IMR-90 (cell line): ENCODE results near the gene MTUS2. TPM values are rescaled to one million over a fixed set of nuclear protein-coding genes. Genes with fewer than 3 reads are reported as not detected.

Source experiments
- ATAC-seq: fragments of 200-7000 bp; cut with Tn5 transposase; 2 replicates; pipeline ENCODE4 v1.9.1; 2020; ENCODE audit warnings: low read depth, mild to moderate bottlenecking, moderate library complexity
- BruUV-seq: library from RNA; stranded (reverse); fragments of 400-500 nt; replicated peaks from 2 replicates; lab custom pipeline; 2021; lab: Mats Ljungman, UMichigan
- CTCF ChIA-PET: fragments of 300-600 bp; formaldehyde crosslinking; extraction: SDS; loops from one replicate; lab custom pipeline; 2021; ENCODE audit warnings: antibody characterized with exemption; lab: Yijun Ruan, JAX
- POLR2A ChIA-PET: fragments of 300-600 bp; sonication (Branson Sonifier 250); formaldehyde crosslinking; loops from one replicate; lab custom pipeline; 2022; ENCODE audit warnings: antibody characterized with exemption; ENCODE audit not compliant: unreplicated experiment; lab: Charles Lee
- DNase-seq: peaks from one replicate; pipeline ENCODE4 v3.0.0; 2013
- H2AFZ ChIP-seq: replicated peaks from 2 replicates; pipeline ENCODE3; 2013; ENCODE audit warnings: low read length, mild to moderate bottlenecking; ENCODE audit not compliant: poor library complexity
- H2AK5ac ChIP-seq: 2 replicates; pipeline ENCODE4 v1.6.1; 2013; ENCODE audit warnings: low read depth, low read length, inconsistent platforms
- H2AK9ac ChIP-seq: replicated peaks from 2 replicates; pipeline ENCODE3; 2013; ENCODE audit warnings: mild to moderate bottlenecking, low read depth, low read length, moderate library complexity; ENCODE audit not compliant: poor library complexity
- H2BK120ac ChIP-seq: 2 replicates; pipeline ENCODE4 v1.6.1; 2013; ENCODE audit warnings: low read depth, low read length, inconsistent platforms
- H2BK15ac ChIP-seq: 3 replicates; pipeline ENCODE4 v1.6.1; 2013; ENCODE audit warnings: low read depth, low read length, inconsistent platforms
- H2BK20ac ChIP-seq: 2 replicates; pipeline ENCODE4 v1.6.1; 2013; ENCODE audit warnings: low read depth, mild to moderate bottlenecking, inconsistent platforms, low read length, moderate library complexity
- H2BK5ac ChIP-seq: 2 replicates; pipeline ENCODE4 v1.6.1; 2013; ENCODE audit warnings: mild to moderate bottlenecking, low read depth, low read length, inconsistent platforms; ENCODE audit not compliant: poor library complexity, severe bottlenecking
- H3K14ac ChIP-seq: replicated peaks from 2 replicates; pipeline ENCODE4 v1.6.1; 2013; ENCODE audit warnings: low read depth, low read length, inconsistent platforms
- H3K18ac ChIP-seq: 2 replicates; pipeline ENCODE4 v1.6.1; 2013; ENCODE audit warnings: low read depth, low read length, control low read depth
- H3K23ac ChIP-seq: 2 replicates; pipeline ENCODE4 v1.6.1; 2013; ENCODE audit warnings: low read depth, low read length, inconsistent platforms
- H3K27ac ChIP-seq: 2 replicates; pipeline ENCODE4 v1.5.1; 2013; ENCODE audit warnings: mild to moderate bottlenecking, control low read depth, low read length; ENCODE audit not compliant: insufficient read depth
- H3K27me3 ChIP-seq: 2 replicates; pipeline ENCODE4 v1.6.1; 2013; ENCODE audit warnings: low read length; ENCODE audit not compliant: control insufficient read depth, insufficient read depth
- H3K36me3 ChIP-seq: 2 replicates; pipeline ENCODE4 v1.6.1; 2013; ENCODE audit warnings: low read length, mixed read lengths; ENCODE audit not compliant: control insufficient read depth, insufficient read depth
- H3K4ac ChIP-seq: 2 replicates; pipeline ENCODE4 v1.6.1; 2013; ENCODE audit warnings: low read depth, low read length, inconsistent platforms
- H3K4me1 ChIP-seq: 2 replicates; pipeline ENCODE4 v1.6.1; 2013; ENCODE audit warnings: low read length, mixed read lengths; ENCODE audit not compliant: control insufficient read depth, insufficient read depth
- H3K4me2 ChIP-seq: 2 replicates; pipeline ENCODE4 v1.6.1; 2013; ENCODE audit warnings: low read depth, mild to moderate bottlenecking, control low read depth, low read length, moderate library complexity
- H3K4me3 ChIP-seq: 2 replicates; pipeline ENCODE4 v1.5.1; 2013; ENCODE audit warnings: low read depth, mild to moderate bottlenecking, control low read depth, low read length, moderate library complexity; ENCODE audit not compliant: insufficient read depth
- H3K56ac ChIP-seq: 2 replicates; pipeline ENCODE4 v1.6.1; 2013; ENCODE audit warnings: low read length, inconsistent platforms; ENCODE audit not compliant: insufficient read depth; ENCODE audit errors: extremely low read depth
- H3K79me1 ChIP-seq, 2 experiments: 2 replicates each; pipeline ENCODE4 v1.6.1; 2013; ENCODE audit warnings: low read length in 2 of 2, inconsistent platforms in 1 of 2, low read depth in 1 of 2
- H3K9ac ChIP-seq: 2 replicates; pipeline ENCODE4 v1.6.1; 2013; ENCODE audit warnings: low read depth, low read length, control low read depth
- H3K9me1 ChIP-seq: 2 replicates; pipeline ENCODE4 v1.6.1; 2013; ENCODE audit warnings: low read length, inconsistent platforms; ENCODE audit not compliant: insufficient read depth
- H3K9me3 ChIP-seq: 2 replicates; pipeline ENCODE4 v1.6.1; 2013; ENCODE audit warnings: low read length; ENCODE audit not compliant: control insufficient read depth, insufficient read depth
- H4K20me1 ChIP-seq: 2 replicates; pipeline ENCODE4 v1.6.1; 2013; ENCODE audit warnings: low read length, inconsistent platforms; ENCODE audit not compliant: insufficient read depth
- H4K5ac ChIP-seq: 2 replicates; pipeline ENCODE4 v1.6.1; 2013; ENCODE audit warnings: mild to moderate bottlenecking, low read depth, low read length, control low read depth
- H4K8ac ChIP-seq, 2 experiments: 2 replicates each; pipeline ENCODE4 v1.6.1; 2013; ENCODE audit warnings: low read depth in 2 of 2, low read length in 2 of 2, control low read depth in 1 of 2, inconsistent platforms in 1 of 2
- H4K91ac ChIP-seq: 2 replicates; pipeline ENCODE4 v1.6.1; 2013; ENCODE audit warnings: low read depth, low read length, inconsistent platforms; ENCODE audit not compliant: insufficient read depth
- CEBPB ChIP-seq: IDR thresholded peaks from 2 replicates; pipeline ENCODE4 v1.6.1; 2012; ENCODE audit warnings: low read depth, low read length, improper control_type of control experiment
- ELK1 ChIP-seq: fragments of 150-350 bp; IDR thresholded peaks from 2 replicates; pipeline ENCODE4 v1.6.1; 2016; ENCODE audit warnings: low read depth, mild to moderate bottlenecking, low read length, moderate library complexity, borderline replicate concordance
- FOS ChIP-seq: fragments of 150-350 bp; IDR thresholded peaks from 2 replicates; pipeline ENCODE4 v1.6.1; 2016; ENCODE audit warnings: low read depth, low read length
- MAZ ChIP-seq: IDR thresholded peaks from 2 replicates; pipeline ENCODE4 v1.6.1; 2012; ENCODE audit warnings: low read depth, mild to moderate bottlenecking, low read length, improper control_type of control experiment, moderate library complexity, borderline replicate concordance
- MXI1 ChIP-seq: IDR thresholded peaks from 2 replicates; pipeline ENCODE4 v1.6.1; 2012; ENCODE audit warnings: low read depth, mild to moderate bottlenecking, low read length, moderate library complexity, borderline replicate concordance
- NFE2L2 ChIP-seq: fragments of 150-350 bp; IDR thresholded peaks from 2 replicates; pipeline ENCODE4 v1.6.1; 2016; ENCODE audit warnings: low read depth, mild to moderate bottlenecking, low read length
- RAD21 ChIP-seq: IDR thresholded peaks from 2 replicates; pipeline ENCODE4 v1.6.1; 2012; ENCODE audit warnings: low read length, improper control_type of control experiment
- RCOR1 ChIP-seq: IDR thresholded peaks from 2 replicates; pipeline ENCODE4 v1.6.1; 2012; ENCODE audit warnings: mild to moderate bottlenecking, low read length, improper control_type of control experiment; ENCODE audit not compliant: insufficient replicate concordance
- RFX5 ChIP-seq: IDR thresholded peaks from 2 replicates; pipeline ENCODE4 v1.8.0; 2012; ENCODE audit warnings: low read depth, mild to moderate bottlenecking, low read length, moderate library complexity
- USF2 ChIP-seq: fragments of 150-350 bp; IDR thresholded peaks from 2 replicates; pipeline ENCODE4 v1.6.1; 2017; ENCODE audit warnings: mild to moderate bottlenecking, antibody characterized with exemption, low read length, low read depth
- WGBS, 2 experiments: methylation state at CpG; one replicate each; pipeline versions ENCODE4 v1.1.5 to v1.1.7; 2013; ENCODE audit warnings: missing lambda C conversion rate in 2 of 2; ENCODE audit not compliant: insufficient read length in 1 of 2; ENCODE audit errors: extremely low coverage in 2 of 2; 5-methylcytosine and 5-hydroxymethylcytosine counted together
- dilution Hi-C: fragments of 300-500 bp; cut with HindIII; formaldehyde crosslinking; loops from one replicate; pipeline ENCODE4 v1.14.3; 2018; ENCODE audit warnings: low sequenced_read_pairs; ENCODE audit not compliant: unreplicated experiment
- in situ Hi-C: fragments of 300-500 bp; cut with MboI; formaldehyde crosslinking; loops from 3 replicates; pipeline ENCODE4 v1.14.3; 2019; ENCODE audit warnings: low sequenced_read_pairs, inconsistent platforms, mixed read lengths
- intact Hi-C: fragments of 100-400 bp; cut with micrococcal nuclease; formaldehyde crosslinking; loops from 2 replicates; pipeline ENCODE4 v1.10.0; 2022
- polyA plus RNA-seq, 3 experiments: library from polyadenylated mRNA; depleted of rRNA; stranded (reverse); fragments of >200 nt; gene quantifications; 2 replicates each; pipeline ENCODE4 v1.2.3, GENCODE V29; 2012; ENCODE audit warnings: low replicate concordance in 1 of 3
- total RNA-seq: library from RNA; depleted of rRNA; stranded (reverse); fragments of >200 nt; gene quantifications from 2 replicates; pipeline ENCODE4 v1.2.3, GENCODE V29; 2012

MTUS2 gene
- total and polyA plus RNA-seq, 2 of the 4 experiments (the other 2 are of a cell fraction): under 0.01 to 0.02 TPM

- Histone ChIP-seq H3K4me3 (no peak overlapping the region), H4K20me1 (no peaks in the 10 kb centered on the region), H3K4me1 (no peaks in the 10 kb centered on the region), H2AFZ (no peak overlapping the region), H3K27ac (no peak overlapping the region), H2BK15ac (no peak overlapping the region), H2BK5ac (no peak overlapping the region), H3K18ac (no peak overlapping the region), H2BK120ac (no peak overlapping the region), H3K27me3 (no peaks in the 10 kb centered on the region), H3K23ac (no peak overlapping the region), H3K56ac (no peak overlapping the region), H3K79me1 (no peaks in the 10 kb centered on the region), H3K9me1 (no peaks in the 10 kb centered on the region), H3K4me2 (no peak overlapping the region), H3K9me3 (peaks cover 15% of the 10 kb centered on the region), H4K5ac (no peak overlapping the region), H2BK20ac (no peak overlapping the region), H3K9ac (no peak overlapping the region), H3K36me3 (no peaks in the 10 kb centered on the region), H3K4ac (no peak overlapping the region), H4K91ac (no peak overlapping the region), H3K14ac (no peak overlapping the region), H2AK9ac (no peak overlapping the region), H4K8ac (no peak overlapping the region), H2AK5ac (no peak overlapping the region)
- POLR2A ChIA-PET: no interaction called here
- in situ Hi-C loops (no loop called here), dilution Hi-C loops (no loop called here), intact Hi-C loops (no loop called here)
- WGBS, 2 experiments: 17% methylated on average over 5 of the region's 7 CpGs; no CpG with 5 or more reads in 1 of the 2 experiments
- DNase-seq: no peak
- BruUV-seq: no TSS peak
- CTCF ChIA-PET: no interaction called here
- no peak for ATAC-seq
- TF ChIP-seq RAD21 (no peak), MXI1 (no peak), ELK1 (no peak), RCOR1 (no peak), USF2 (no peak), CEBPB (no peak), NFE2L2 (no peak), MAZ (no peak), RFX5 (no peak), FOS (no peak)
These were observed 344.0 kb downstream of the MTUS2 start for GRCh38 chr13:29164116-29164515.
